Measurements from ENCODE around the gene ATP9B.
"Not testable (repeated sequence)": the region's sequence is repeated elsewhere in the genome, so short reads cannot be mapped to it uniquely, and the experiment has no call there.

The ATP9B gene

GRCh38 chr18:79246309-79247108 is 177.3 kb downstream of the ATP9B start:
- H3K9me3 Mint-ChIP-seq = no peaks in the 10 kb centered on the region
- H3K36me3 Mint-ChIP-seq = no peaks in the 10 kb centered on the region
- H3K27ac Mint-ChIP-seq = peak overlapping the region; percentile 89
- DNase-seq (ENCODE audit: low spot score in 2 of 2) (peak; percentile 79 to 87), ATAC-seq (peak; percentile 98)
- H3K4me3 Mint-ChIP-seq = peak overlapping the region; percentile 74
- H3K4me1 Mint-ChIP-seq = peaks cover 7% of the 10 kb centered on the region

GRCh38 chr18:79248495-79249060 is 179.4 kb downstream of the ATP9B start:
- DNase-seq (ENCODE audit: low spot score in 2 of 2) = peak in 1 of 2 donors; percentile 7
- Mint-ChIP-seq H3K4me1 (peaks cover 7% of the 10 kb centered on the region), H3K36me3 (no peaks in the 10 kb centered on the region)

DNA sequence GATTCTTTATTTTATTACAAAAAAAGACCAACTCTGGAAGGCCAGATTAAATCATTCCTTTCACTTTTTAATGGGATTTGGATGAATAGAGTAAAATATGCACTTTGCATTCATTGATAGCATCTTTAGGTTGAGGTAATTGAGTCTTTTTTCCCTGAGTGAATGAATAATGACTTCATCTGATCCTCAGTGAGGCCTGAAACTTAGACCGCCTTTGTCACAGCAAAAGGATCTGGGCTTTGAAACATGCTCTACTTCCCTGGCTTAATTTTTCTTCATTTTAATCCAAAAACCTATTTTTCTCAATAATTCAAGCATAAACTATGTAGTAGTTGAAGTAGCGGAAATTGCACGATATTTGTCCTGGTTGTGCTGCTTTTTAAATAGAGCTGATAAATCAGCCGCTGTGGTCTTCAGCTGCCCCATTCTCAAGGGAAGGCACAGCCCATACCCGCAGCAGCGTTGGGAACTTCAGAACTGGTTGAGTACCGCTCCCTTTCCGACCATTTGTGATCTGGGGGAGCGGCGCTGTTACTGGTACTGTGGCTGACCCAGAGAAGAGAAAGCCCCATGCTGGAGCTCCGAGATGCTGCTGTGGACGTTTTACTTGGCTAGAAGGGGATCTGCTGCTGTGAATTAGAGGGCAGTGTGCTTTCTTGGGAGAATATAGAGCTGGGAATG is 181.2 kb downstream of the ATP9B start:
- Mint-ChIP-seq H3K27ac (no peak overlapping the region), H3K4me1 (peaks cover 7% of the 10 kb centered on the region), H3K36me3 (peaks cover 10% of the 10 kb centered on the region), H3K9me3 (no peaks in the 10 kb centered on the region), H3K4me3 (no peak overlapping the region)
- DNase-seq (ENCODE audit: low spot score in 2 of 2) (peak in 1 of 2 donors; percentile 13), ATAC-seq (no peak)

More at GRCh38 chr18:79248495-79249060, 179.4 kb downstream of the ATP9B start:
- no peak for ATAC-seq
- Mint-ChIP-seq H3K27ac (no peak overlapping the region), H3K9me3 (no peaks in the 10 kb centered on the region), H3K4me3 (no peak overlapping the region)

- peaks cover 10% of the 10 kb centered on the region for H3K36me3 Mint-ChIP-seq
- DNase-seq (ENCODE audit: low spot score in 2 of 2) (no peak), ATAC-seq (no peak)
- no peak overlapping the region for H3K4me3 Mint-ChIP-seq
- no peak overlapping the region for H3K27ac Mint-ChIP-seq
- peaks cover 7% of the 10 kb centered on the region for H3K4me1 Mint-ChIP-seq
- H3K9me3 Mint-ChIP-seq = no peaks in the 10 kb centered on the region
These were observed 181.8 kb downstream of the ATP9B start for GRCh38 chr18:79251021-79251420.

DNA sequence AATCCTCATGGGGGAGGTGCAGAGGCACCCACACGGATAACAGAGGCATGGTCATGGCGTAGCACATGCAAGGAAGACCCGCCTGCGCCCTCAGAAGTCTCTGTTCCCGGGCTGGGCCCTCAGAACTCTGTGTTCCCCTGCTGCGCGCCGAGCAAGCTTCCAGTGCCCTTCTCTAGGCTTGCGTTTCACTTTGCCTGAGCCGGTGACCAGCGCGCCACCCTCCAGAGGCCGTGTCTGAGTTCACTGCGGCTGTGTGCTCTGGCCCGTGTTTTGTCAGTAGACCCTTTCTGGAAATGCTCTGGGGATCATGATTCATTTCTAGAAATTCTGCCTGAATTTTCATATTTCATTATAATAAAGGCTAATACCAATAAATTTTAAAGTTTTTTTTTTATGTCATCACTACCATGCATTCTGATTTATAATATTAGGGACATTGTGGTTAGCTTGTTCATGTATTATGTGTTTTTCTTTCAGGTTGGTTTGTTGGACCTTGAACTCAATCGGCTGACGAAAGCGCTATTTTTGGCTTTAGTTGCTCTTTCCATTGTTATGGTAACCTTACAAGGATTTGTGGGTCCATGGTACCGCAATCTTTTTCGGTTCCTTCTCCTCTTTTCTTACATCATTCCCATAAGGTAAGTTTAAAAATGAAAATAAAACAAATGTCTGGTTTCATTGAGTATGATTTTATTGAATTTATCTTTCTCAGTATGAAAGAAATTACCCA is 183.9 kb downstream of the ATP9B start:
- H3K27ac Mint-ChIP-seq = no peak overlapping the region
- DNase-seq (ENCODE audit: low spot score in 2 of 2) (no peak), ATAC-seq (no peak)
- H3K9me3 Mint-ChIP-seq = no peaks in the 10 kb centered on the region
- H3K36me3 Mint-ChIP-seq = peaks cover 10% of the 10 kb centered on the region
- no peak overlapping the region for H3K4me3 Mint-ChIP-seq
- no peaks in the 10 kb centered on the region for H3K4me1 Mint-ChIP-seq

GRCh38 chr18:79257480-79257879 is 188.3 kb downstream of the ATP9B start:
- Mint-ChIP-seq H3K9me3 (no peaks in the 10 kb centered on the region), H3K4me3 (no peak overlapping the region), H3K4me1 (no peaks in the 10 kb centered on the region), H3K36me3 (peaks cover 10% of the 10 kb centered on the region), H3K27ac (no peak overlapping the region)
- ATAC-seq (no peak), DNase-seq (ENCODE audit: low spot score in 2 of 2) (peak in 1 of 2 donors; percentile 23)

DNA sequence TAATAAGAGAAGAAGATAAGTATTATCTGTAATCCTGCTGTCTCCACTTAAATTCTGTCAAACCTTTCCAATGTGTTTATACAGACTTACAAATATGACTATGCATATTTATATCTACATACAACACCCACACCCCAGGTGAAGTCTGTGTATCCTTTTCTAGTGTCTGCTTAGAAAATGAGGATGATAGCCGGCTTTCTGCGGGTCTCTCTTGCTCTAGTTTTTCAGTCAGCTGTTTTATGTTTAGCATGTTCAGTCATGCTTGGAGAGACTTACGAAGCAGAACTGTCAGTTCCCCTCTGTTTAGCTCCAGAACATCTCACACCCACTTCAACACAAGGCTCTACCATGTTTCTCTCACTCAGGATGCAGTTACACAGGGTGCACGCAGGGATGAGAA is 189.3 kb downstream of the ATP9B start:
- peak in 1 of 2 donors; percentile 12 for DNase-seq (ENCODE audit: low spot score in 2 of 2)
- no peak for ATAC-seq
- Mint-ChIP-seq H3K27ac (no peak overlapping the region), H3K4me3 (no peak overlapping the region), H3K36me3 (peaks cover 10% of the 10 kb centered on the region), H3K9me3 (no peaks in the 10 kb centered on the region), H3K4me1 (no peaks in the 10 kb centered on the region)

GRCh38 chr18:79259218-79259617 is 190.0 kb downstream of the ATP9B start:
- H3K27ac Mint-ChIP-seq = no peak overlapping the region
- H3K36me3 Mint-ChIP-seq = peaks cover 9% of the 10 kb centered on the region
- no peak overlapping the region for H3K4me3 Mint-ChIP-seq
- H3K9me3 Mint-ChIP-seq = no peaks in the 10 kb centered on the region
- peak in 1 of 2 donors; percentile 29 for DNase-seq (ENCODE audit: low spot score in 2 of 2)
- no peaks in the 10 kb centered on the region for H3K4me1 Mint-ChIP-seq
- ATAC-seq = no peak

DNA sequence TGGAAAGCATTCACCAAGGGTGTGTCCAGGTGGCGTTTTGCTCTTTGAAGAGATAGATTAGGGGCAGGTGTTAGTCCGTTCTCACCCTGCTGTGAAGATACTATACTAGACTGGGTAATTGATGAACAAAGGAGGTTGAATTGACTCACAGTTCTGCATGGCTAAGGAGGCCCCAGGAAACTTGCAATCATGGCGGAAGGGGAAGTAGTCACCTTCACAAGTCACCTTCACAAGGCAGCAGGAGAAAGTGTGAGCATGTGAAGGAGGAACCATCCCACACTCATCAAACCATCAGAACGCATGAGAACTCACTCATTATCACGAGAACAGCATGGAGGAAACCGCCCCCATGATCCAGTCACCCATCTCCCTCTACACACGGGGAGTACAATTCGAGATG is 190.8 kb downstream of the ATP9B start:
- H3K9me3 Mint-ChIP-seq = peaks cover 1% of the 10 kb centered on the region
- H3K4me3 Mint-ChIP-seq = no peak overlapping the region
- ATAC-seq (no peak), DNase-seq (ENCODE audit: low spot score in 2 of 2) (peak in 1 of 2 donors; percentile 29)
- no peaks in the 10 kb centered on the region for H3K4me1 Mint-ChIP-seq
- H3K27ac Mint-ChIP-seq = no peak overlapping the region
- H3K36me3 Mint-ChIP-seq = peaks cover 2% of the 10 kb centered on the region

GRCh38 chr18:79260510-79260909 is 191.3 kb downstream of the ATP9B start:
- peaks cover 2% of the 10 kb centered on the region for H3K9me3 Mint-ChIP-seq
- H3K27ac Mint-ChIP-seq = no peak overlapping the region
- H3K4me1 Mint-ChIP-seq = no peaks in the 10 kb centered on the region
- H3K4me3 Mint-ChIP-seq = no peak overlapping the region
- ATAC-seq (no peak), DNase-seq (ENCODE audit: low spot score in 2 of 2) (peak in 1 of 2 donors; percentile 23)
- peaks cover 6% of the 10 kb centered on the region for H3K36me3 Mint-ChIP-seq

- H3K36me3 Mint-ChIP-seq = peaks cover 13% of the 10 kb centered on the region
- not testable (repeated sequence) for H3K4me1 Mint-ChIP-seq; H3K4me3 Mint-ChIP-seq; DNase-seq (ENCODE audit: low spot score in 2 of 2); H3K9me3 Mint-ChIP-seq; H3K27ac Mint-ChIP-seq; ATAC-seq
These were observed 195.9 kb downstream of the ATP9B start for GRCh38 chr18:79265068-79265467.

DNA sequence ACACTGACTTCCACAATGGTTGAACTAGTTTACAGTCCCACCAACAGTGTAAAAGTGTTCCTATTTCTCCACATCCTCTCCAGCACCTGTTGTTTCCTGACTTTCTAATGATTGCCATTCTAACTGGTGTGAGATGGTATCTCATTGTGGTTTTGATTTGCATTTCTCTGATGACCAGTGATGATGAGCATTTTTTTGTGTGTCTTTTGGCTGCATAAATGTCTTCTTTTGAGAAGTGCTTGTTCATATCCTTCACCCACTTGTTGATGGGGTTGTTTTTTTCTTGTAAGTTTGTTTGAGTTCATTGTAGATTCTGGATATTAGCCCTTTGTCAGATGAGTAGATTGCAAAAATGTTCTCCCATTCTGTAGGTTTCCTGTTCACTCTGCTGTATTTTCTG is 202.6 kb downstream of the ATP9B start:
- H3K9me3 Mint-ChIP-seq; H3K4me3 Mint-ChIP-seq; ATAC-seq; H3K27ac Mint-ChIP-seq; DNase-seq (ENCODE audit: low spot score in 2 of 2): not testable (repeated sequence)
- H3K36me3 Mint-ChIP-seq = peaks cover 19% of the 10 kb centered on the region
- H3K4me1 Mint-ChIP-seq = peaks cover 31% of the 10 kb centered on the region

DNA sequence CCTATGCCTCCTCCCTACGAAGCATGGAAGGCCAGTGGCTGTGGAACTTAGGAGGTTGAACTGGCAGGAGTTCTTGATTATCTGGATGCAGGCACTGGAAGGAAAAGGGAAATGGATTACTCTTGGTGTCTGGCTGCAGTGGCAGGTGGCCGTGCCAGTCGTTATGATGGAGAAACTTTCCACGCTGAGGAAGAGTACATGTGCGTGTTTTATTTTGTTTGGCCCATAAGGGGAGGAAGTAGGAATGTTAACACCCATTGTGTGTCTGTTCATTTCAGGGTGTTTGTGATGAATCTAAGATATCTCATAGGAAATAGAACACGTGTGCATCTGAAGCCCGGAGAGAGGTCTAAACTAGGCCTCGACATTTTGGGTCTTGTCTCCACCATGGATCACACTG is 203.7 kb downstream of the ATP9B start:
- H3K36me3 Mint-ChIP-seq = peaks cover 19% of the 10 kb centered on the region
- no peak overlapping the region for H3K27ac Mint-ChIP-seq
- H3K4me3 Mint-ChIP-seq = no peak overlapping the region
- no peak for ATAC-seq
- H3K4me1 Mint-ChIP-seq = peaks cover 31% of the 10 kb centered on the region
- no peaks in the 10 kb centered on the region for H3K9me3 Mint-ChIP-seq
- no peak for DNase-seq (ENCODE audit: low spot score in 2 of 2)

DNA sequence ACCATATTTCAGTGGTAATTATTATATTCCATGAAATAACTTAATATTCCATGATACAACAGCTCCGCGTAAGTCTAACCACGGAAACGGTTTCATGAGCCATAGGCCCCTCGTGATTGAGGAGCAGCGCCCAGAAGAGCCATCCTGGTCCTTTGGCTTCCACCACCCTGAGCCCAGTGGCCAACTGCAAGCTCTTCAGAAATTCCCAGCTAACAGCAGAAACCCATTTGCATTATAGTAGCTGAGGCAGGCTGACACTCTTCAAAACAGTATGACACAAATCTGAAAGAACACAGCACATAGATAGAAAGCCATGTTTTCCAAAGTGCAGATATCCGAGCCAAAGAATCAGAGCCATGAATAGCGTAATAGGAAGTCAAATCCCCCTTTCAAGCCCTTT is 205.6 kb downstream of the ATP9B start:
- H3K27ac Mint-ChIP-seq = peak overlapping the region; percentile 37
- H3K4me3 Mint-ChIP-seq = no peak overlapping the region
- ATAC-seq (no peak), DNase-seq (ENCODE audit: low spot score in 2 of 2) (no peak)
- H3K9me3 Mint-ChIP-seq = no peaks in the 10 kb centered on the region
- peaks cover 20% of the 10 kb centered on the region for H3K36me3 Mint-ChIP-seq
- H3K4me1 Mint-ChIP-seq = peaks cover 25% of the 10 kb centered on the region

DNA sequence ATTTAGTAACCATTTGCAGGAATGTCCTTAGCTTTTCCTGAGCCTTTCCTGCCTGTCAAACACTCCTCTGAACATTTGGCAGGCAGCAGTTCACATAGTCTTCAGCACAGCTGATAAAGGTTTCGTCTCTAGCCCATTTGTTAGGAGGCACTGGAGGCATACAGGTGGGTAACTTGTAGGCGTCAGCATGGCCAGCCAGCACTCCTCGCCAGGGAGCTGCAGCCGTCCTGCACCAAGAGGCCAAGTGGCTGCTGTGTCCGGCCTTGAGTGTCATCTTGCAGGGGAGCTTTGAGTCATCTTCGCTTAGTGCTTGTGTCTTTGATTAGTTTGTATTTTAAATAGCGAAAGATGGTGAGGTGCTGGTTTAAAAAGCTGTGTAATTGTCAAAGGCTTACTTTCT is 206.3 kb downstream of the ATP9B start:
- Mint-ChIP-seq H3K36me3 (peaks cover 20% of the 10 kb centered on the region), H3K9me3 (no peaks in the 10 kb centered on the region), H3K4me1 (peaks cover 25% of the 10 kb centered on the region), H3K27ac (peak overlapping the region; percentile 37), H3K4me3 (no peak overlapping the region)
- DNase-seq (ENCODE audit: low spot score in 2 of 2) (no peak), ATAC-seq (no peak)

Measured in stimulated activated effector memory CD8-positive, alpha-beta T cell treated with anti-CD3 and anti-CD28 coated beads, Interleukin-12 subunit alpha, Interleukin-12 subunit beta, amount 100 ng/mL, for 72 hours (primary cell).